GM12878 (cell line): Measurements from ENCODE around the gene GUCA2B. TPM values are rescaled to one million over a fixed set of nuclear protein-coding genes. Genes with fewer than 3 reads are reported as not detected.

Source experiments
- ATAC-seq: fragments of 200-7000 bp; cut with Tn5 transposase; 3 replicates; pipeline ENCODE4 v1.9.1; 2020; ENCODE audit warnings: mild to moderate bottlenecking, moderate library complexity
- BruUV-seq: library from RNA; stranded (reverse); fragments of 400-500 nt; replicated peaks from 2 replicates; lab custom pipeline; 2021; lab: Mats Ljungman, UMichigan
- CTCF ChIA-PET: fragments of 300-600 bp; sonication (Branson Sonifier 250); formaldehyde crosslinking; extraction: SDS; loops from one replicate; lab custom pipeline; 2021; ENCODE audit warnings: inconsistent platforms; lab: Yijun Ruan, JAX
- POLR2A ChIA-PET: fragments of 350-600 bp; formaldehyde crosslinking; extraction: SDS; loops from one replicate; lab custom pipeline; 2021; ENCODE audit warnings: inconsistent platforms; lab: Charles Lee
- RAD21 ChIA-PET: fragments of 300-600 bp; sonication (Branson Sonifier 250); formaldehyde crosslinking; loops from one replicate; lab custom pipeline; 2023; ENCODE audit warnings: antibody characterized with exemption; ENCODE audit not compliant: unreplicated experiment; lab: Charles Lee
- SMC1A ChIA-PET: fragments of 300-600 bp; sonication (Branson Sonifier 250); formaldehyde crosslinking; loops from one replicate; lab custom pipeline; 2023; ENCODE audit not compliant: unreplicated experiment, uncharacterized antibody; lab: Charles Lee
- DNase-seq: peaks from one replicate; pipeline ENCODE4 v3.0.0-alpha.2; 2011; ENCODE audit warnings: low read depth, low spot score
- FAIRE-seq: peaks from 3 replicates; lab custom pipeline; 2011; peaks lifted over from hg19 to GRCh38; lab: Jason Lieb, UNC
- H2AFZ ChIP-seq: 2 replicates; pipeline ENCODE4 v1.6.0; 2011; ENCODE audit warnings: low read depth, low read length, control low read depth; ENCODE audit not compliant: control insufficient read depth
- H3K27ac ChIP-seq: 2 replicates; pipeline ENCODE4 v1.5.1; 2011; ENCODE audit warnings: control low read depth; ENCODE audit not compliant: control insufficient read depth, insufficient read depth
- H3K27me3 ChIP-seq, 2 experiments: replicated peaks in 1 of 2; 2 replicates each; pipeline versions ENCODE4 v1.6.0 to v1.6.1; 2011; ENCODE audit warnings: low read length in 1 of 2; ENCODE audit not compliant: control insufficient read depth in 2 of 2, insufficient read depth in 2 of 2
- H3K36me3 ChIP-seq, 2 experiments: 2 replicates each; pipeline ENCODE4 v1.5.1; 2011; ENCODE audit warnings: low read length in 1 of 2; ENCODE audit not compliant: control insufficient read depth in 2 of 2, insufficient read depth in 2 of 2
- H3K4me1 ChIP-seq: 2 replicates; pipeline ENCODE4 v1.6.1; 2011; ENCODE audit warnings: mild to moderate bottlenecking, low read length, moderate library complexity, mixed read lengths; ENCODE audit not compliant: control insufficient read depth, insufficient read depth
- H3K4me2 ChIP-seq: 2 replicates; pipeline ENCODE4 v1.6.0; 2011; ENCODE audit warnings: control low read depth; ENCODE audit not compliant: control insufficient read depth, insufficient read depth
- H3K4me3 ChIP-seq: fragments of 200-600 bp; sonication (generic); 2 replicates; pipeline ENCODE4 v1.5.1; 2016
- H3K79me2 ChIP-seq: 2 replicates; pipeline ENCODE4 v1.6.0; 2011; ENCODE audit warnings: low read length; ENCODE audit not compliant: control insufficient read depth, insufficient read depth
- H3K9ac ChIP-seq: 2 replicates; pipeline ENCODE4 v1.8.0; 2011; ENCODE audit warnings: low read length, control low read depth, mixed read lengths; ENCODE audit not compliant: control insufficient read depth, insufficient read depth
- H3K9me3 ChIP-seq: replicated peaks from 3 replicates; pipeline ENCODE4 v1.5.1; 2011; ENCODE audit warnings: mild to moderate bottlenecking, low read length; ENCODE audit not compliant: control insufficient read depth, insufficient read depth
- H4K20me1 ChIP-seq: 2 replicates; pipeline ENCODE4 v1.6.0; 2011; ENCODE audit not compliant: control insufficient read depth, insufficient read depth
- CHD1 ChIP-seq: IDR thresholded peaks from 2 replicates; pipeline ENCODE4 v1.6.1; 2012; ENCODE audit warnings: low read depth, low read length, improper control_type of control experiment
- DPF2 ChIP-seq: fragments of 450-650 bp; IDR thresholded peaks from 2 replicates; pipeline ENCODE4 v1.6.1; 2017; ENCODE audit warnings: mild to moderate bottlenecking
- MEF2A ChIP-seq: IDR thresholded peaks from 2 replicates; pipeline ENCODE4 v1.6.1; 2011; ENCODE audit warnings: low read depth, mild to moderate bottlenecking, low read length, moderate library complexity; ENCODE audit not compliant: insufficient read depth
- MTA3 ChIP-seq: IDR thresholded peaks from 2 replicates; pipeline ENCODE4 v1.6.1; 2012; ENCODE audit warnings: low read length, inconsistent platforms, borderline replicate concordance
- NR2C1 ChIP-seq: fragments of 450-650 bp; IDR thresholded peaks from 2 replicates; pipeline ENCODE4 v1.6.1; 2017; ENCODE audit warnings: antibody characterized with exemption, mild to moderate bottlenecking, moderate library complexity
- NR2C2 ChIP-seq: IDR thresholded peaks from 2 replicates; pipeline ENCODE4 v1.6.1; 2011; ENCODE audit warnings: borderline replicate concordance, low read depth; ENCODE audit not compliant: control insufficient read depth, insufficient read length
- TAF1 ChIP-seq: IDR thresholded peaks from 2 replicates; pipeline ENCODE4 v1.6.1; 2011; ENCODE audit warnings: mild to moderate bottlenecking, low read depth, low read length, borderline replicate concordance
- WGBS: methylation state at CpG from one replicate; pipeline ENCODE4 v1.1.6; 2016; ENCODE audit warnings: low lambda C conversion rate; ENCODE audit not compliant: insufficient replicate concordance, insufficient coverage; ENCODE audit errors: missing lambda C conversion rate; 5-methylcytosine and 5-hydroxymethylcytosine counted together
- in situ Hi-C: fragments of 300-500 bp; cut with MboI; formaldehyde crosslinking; loops from 9 replicates; pipeline ENCODE4 v1.14.3; 2018; ENCODE audit warnings: mixed read lengths
- intact Hi-C: fragments of 100-400 bp; cut with micrococcal nuclease; formaldehyde crosslinking; loops from one replicate; pipeline ENCODE4 v1.14.2; 2022; ENCODE audit not compliant: unreplicated experiment
- polyA plus RNA-seq, 11 experiments: library from polyadenylated mRNA; depleted of rRNA in 4 of 11; unstranded in 6 of 11; stranded (reverse) in 5 of 11; fragments of >200 nt; fragmentation: Nextera tagmentation in 4 of 11; fragmentation: Illumina TruSeq in 1 of 11; extraction: Ambion mirVana in 4 of 11; extraction: Trizol in 1 of 11; gene quantifications; 1 replicate in 1 of 11; 2 replicates in 10 of 11; pipeline versions ENCODE4 v1.2.1 to v1.2.3, GENCODE V29; 2011 to 2016; ENCODE audit warnings: inconsistent platforms in 2 of 11, missing spikeins in 2 of 11, low read depth in 1 of 11
- total RNA-seq, 4 experiments: library from RNA; depleted of rRNA in 3 of 4; stranded (reverse); fragments of >200 nt in 3 of 4; fragmentation: Illumina TruSeq in 1 of 4; extraction: Trizol in 1 of 4; gene quantifications; 2 replicates each; pipeline versions ENCODE4 v1.2.1 to v1.2.3, GENCODE V29; 2013 to 2021
- TF ChIP-seq, protein P1 (sequence below): fragments of 450-650 bp; formaldehyde crosslinking; IDR thresholded peaks from 2 replicates; pipeline ENCODE4 v1.4.0; 2020; ENCODE audit warnings: mild to moderate bottlenecking, moderate library complexity
- TF ChIP-seq, protein P2 (sequence below): IDR thresholded peaks from 2 replicates; pipeline ENCODE4 v1.6.1; 2011; ENCODE audit warnings: borderline replicate concordance, low read depth, mild to moderate bottlenecking, moderate library complexity, mixed read lengths, low read length; ENCODE audit not compliant: insufficient read depth; ENCODE audit errors: extremely low read length

The GUCA2B gene
- total and polyA plus RNA-seq, 10 of the 15 experiments (the other 5 are each of a cell fraction or from before 2014, with no cell fraction given) = not detected

DNA sequence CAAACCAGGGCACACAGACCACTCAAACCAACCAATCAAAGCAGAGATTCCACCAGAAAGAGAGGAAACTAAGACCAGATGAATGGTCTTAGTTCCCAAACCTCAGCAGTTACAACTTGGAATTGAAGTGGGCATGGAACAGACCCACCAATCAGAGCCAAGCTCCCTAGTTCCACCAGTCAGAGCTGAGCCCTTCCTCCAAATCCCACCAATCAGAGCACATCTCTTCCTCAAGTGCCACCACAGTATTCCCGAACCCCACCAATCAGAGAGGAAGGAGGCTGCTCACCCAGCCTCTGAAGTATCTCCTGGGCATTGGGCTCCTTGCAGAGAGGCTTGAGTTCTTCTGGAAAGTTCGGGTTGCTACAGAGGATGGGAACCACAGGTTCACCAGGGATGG, 9.9 kb downstream of the GUCA2B start:
- TF ChIP-seq MTA3 (no peak), NR2C1 (no peak), DPF2 (no peak), MEF2A (no peak), NR2C2 (no peak), TAF1 (no peak), CHD1 (no peak)
- TF ChIP-seq, protein P1, sequence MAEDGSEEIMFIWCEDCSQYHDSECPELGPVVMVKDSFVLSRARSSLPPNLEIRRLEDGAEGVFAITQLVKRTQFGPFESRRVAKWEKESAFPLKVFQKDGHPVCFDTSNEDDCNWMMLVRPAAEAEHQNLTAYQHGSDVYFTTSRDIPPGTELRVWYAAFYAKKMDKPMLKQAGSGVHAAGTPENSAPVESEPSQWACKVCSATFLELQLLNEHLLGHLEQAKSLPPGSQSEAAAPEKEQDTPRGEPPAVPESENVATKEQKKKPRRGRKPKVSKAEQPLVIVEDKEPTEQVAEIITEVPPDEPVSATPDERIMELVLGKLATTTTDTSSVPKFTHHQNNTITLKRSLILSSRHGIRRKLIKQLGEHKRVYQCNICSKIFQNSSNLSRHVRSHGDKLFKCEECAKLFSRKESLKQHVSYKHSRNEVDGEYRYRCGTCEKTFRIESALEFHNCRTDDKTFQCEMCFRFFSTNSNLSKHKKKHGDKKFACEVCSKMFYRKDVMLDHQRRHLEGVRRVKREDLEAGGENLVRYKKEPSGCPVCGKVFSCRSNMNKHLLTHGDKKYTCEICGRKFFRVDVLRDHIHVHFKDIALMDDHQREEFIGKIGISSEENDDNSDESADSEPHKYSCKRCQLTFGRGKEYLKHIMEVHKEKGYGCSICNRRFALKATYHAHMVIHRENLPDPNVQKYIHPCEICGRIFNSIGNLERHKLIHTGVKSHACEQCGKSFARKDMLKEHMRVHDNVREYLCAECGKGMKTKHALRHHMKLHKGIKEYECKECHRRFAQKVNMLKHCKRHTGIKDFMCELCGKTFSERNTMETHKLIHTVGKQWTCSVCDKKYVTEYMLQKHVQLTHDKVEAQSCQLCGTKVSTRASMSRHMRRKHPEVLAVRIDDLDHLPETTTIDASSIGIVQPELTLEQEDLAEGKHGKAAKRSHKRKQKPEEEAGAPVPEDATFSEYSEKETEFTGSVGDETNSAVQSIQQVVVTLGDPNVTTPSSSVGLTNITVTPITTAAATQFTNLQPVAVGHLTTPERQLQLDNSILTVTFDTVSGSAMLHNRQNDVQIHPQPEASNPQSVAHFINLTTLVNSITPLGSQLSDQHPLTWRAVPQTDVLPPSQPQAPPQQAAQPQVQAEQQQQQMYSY = no peak
- TF ChIP-seq, protein P2, sequence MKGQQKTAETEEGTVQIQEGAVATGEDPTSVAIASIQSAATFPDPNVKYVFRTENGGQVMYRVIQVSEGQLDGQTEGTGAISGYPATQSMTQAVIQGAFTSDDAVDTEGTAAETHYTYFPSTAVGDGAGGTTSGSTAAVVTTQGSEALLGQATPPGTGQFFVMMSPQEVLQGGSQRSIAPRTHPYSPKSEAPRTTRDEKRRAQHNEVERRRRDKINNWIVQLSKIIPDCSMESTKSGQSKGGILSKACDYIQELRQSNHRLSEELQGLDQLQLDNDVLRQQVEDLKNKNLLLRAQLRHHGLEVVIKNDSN = no peak
- WGBS = 14% methylated on average over 2 of the region's 2 CpGs
- ChIA-PET RAD21 (no interaction called here), CTCF (interaction anchor here (6.7 kb wide), 1 partner anchor 11 kb away, joined by 39 read pairs; no protein-coding TSS in a partner anchor), POLR2A (no interaction called here), SMC1A (no interaction called here)
- H3K4me1 ChIP-seq = no peaks in the 10 kb centered on the region
- H3K36me3 ChIP-seq = no peaks in the 10 kb centered on the region
- no peaks in the 10 kb centered on the region for H4K20me1 ChIP-seq
- H3K79me2 ChIP-seq = no peaks in the 10 kb centered on the region
- no peak overlapping the region for H3K9ac ChIP-seq
- BruUV-seq = no TSS peak
- no peak overlapping the region for H3K4me3 ChIP-seq
- no peak for FAIRE-seq
- intact Hi-C loops (no loop called here), in situ Hi-C loops (no loop called here)
- no peak overlapping the region for H3K4me2 ChIP-seq
- no peak for DNase-seq
- H3K9me3 ChIP-seq = peaks cover 4% of the 10 kb centered on the region; the same call in 1 of the 3 replicates
- H3K27me3 ChIP-seq = no peaks in the 10 kb centered on the region
- ATAC-seq = no peak
- H3K27ac ChIP-seq = no peak overlapping the region
- no peak overlapping the region for H2AFZ ChIP-seq
